GM21786 (cell line): ENCODE results near the gene LIN28A.
"Not testable (repeated sequence)": the region's sequence is repeated elsewhere in the genome, so short reads cannot be mapped to it uniquely, and the experiment has no call there.

Experiments
- ATAC-seq: cut with Tn5 transposase; IDR thresholded peaks from one replicate; pipeline ENCODE4 v1.9.1; 2021; ENCODE audit not compliant: unreplicated experiment

LIN28A gene

GRCh38 chr1:26385063-26385462, 25.6 kb upstream of the LIN28A start:
- ATAC-seq = not testable (repeated sequence)

- ATAC-seq = no peak
Measured at GRCh38 chr1:26387447-26387846, 23.2 kb upstream of the LIN28A start.

- no peak for ATAC-seq
Measured at GRCh38 chr1:26388791-26389445, 21.7 kb upstream of the LIN28A start.

- no peak for ATAC-seq
Measured at GRCh38 chr1:26389604-26390247, 20.9 kb upstream of the LIN28A start.

- no peak for ATAC-seq
Measured at GRCh38 chr1:26391450-26391849, 19.2 kb upstream of the LIN28A start.

GRCh38 chr1:26395754-26396153, 14.9 kb upstream of the LIN28A start:
- ATAC-seq = no peak

- no peak for ATAC-seq
Measured at GRCh38 chr1:26399034-26399433, 11.6 kb upstream of the LIN28A start.

GRCh38 chr1:26401891-26402290, 8.7 kb upstream of the LIN28A start:
- no peak for ATAC-seq

- ATAC-seq = no peak
Measured at GRCh38 chr1:26403656-26404055, 7.0 kb upstream of the LIN28A start.

- ATAC-seq = no peak
Measured at GRCh38 chr1:26404641-26405040, 6.0 kb upstream of the LIN28A start.

GRCh38 chr1:26405281-26405915, 5.2 kb upstream of the LIN28A start:
- ATAC-seq = no peak

GRCh38 chr1:26408604-26409003, 2.0 kb upstream of the LIN28A start:
- ATAC-seq = no peak

- ATAC-seq = no peak
Measured at GRCh38 chr1:26409191-26409807, 1.3 kb upstream of the LIN28A start.

- no peak for ATAC-seq
Measured at GRCh38 chr1:26411624-26412074, 1.0 kb downstream of the LIN28A start.

- ATAC-seq = no peak
Measured at GRCh38 chr1:26412180-26412840, 1.7 kb downstream of the LIN28A start.

- ATAC-seq = no peak
Measured at GRCh38 chr1:26413031-26413430, 2.4 kb downstream of the LIN28A start.

GRCh38 chr1:26417111-26417759, 6.6 kb downstream of the LIN28A start:
- ATAC-seq = no peak

GRCh38 chr1:26418865-26419349, 8.3 kb downstream of the LIN28A start:
- ATAC-seq = no peak

GRCh38 chr1:26419494-26419893, 8.9 kb downstream of the LIN28A start:
- no peak for ATAC-seq

- no peak for ATAC-seq
Measured at GRCh38 chr1:26429721-26430120, 19.1 kb downstream of the LIN28A start.
